ENCODE data around the gene NT5C2.
A peak's percentile ranks its signal among the peaks of the same experiment; 100 is the strongest.
"Not testable (repeated sequence)": the region's sequence is repeated elsewhere in the genome, so short reads cannot be mapped to it uniquely, and the experiment has no call there.

Gene NT5C2

DNA sequence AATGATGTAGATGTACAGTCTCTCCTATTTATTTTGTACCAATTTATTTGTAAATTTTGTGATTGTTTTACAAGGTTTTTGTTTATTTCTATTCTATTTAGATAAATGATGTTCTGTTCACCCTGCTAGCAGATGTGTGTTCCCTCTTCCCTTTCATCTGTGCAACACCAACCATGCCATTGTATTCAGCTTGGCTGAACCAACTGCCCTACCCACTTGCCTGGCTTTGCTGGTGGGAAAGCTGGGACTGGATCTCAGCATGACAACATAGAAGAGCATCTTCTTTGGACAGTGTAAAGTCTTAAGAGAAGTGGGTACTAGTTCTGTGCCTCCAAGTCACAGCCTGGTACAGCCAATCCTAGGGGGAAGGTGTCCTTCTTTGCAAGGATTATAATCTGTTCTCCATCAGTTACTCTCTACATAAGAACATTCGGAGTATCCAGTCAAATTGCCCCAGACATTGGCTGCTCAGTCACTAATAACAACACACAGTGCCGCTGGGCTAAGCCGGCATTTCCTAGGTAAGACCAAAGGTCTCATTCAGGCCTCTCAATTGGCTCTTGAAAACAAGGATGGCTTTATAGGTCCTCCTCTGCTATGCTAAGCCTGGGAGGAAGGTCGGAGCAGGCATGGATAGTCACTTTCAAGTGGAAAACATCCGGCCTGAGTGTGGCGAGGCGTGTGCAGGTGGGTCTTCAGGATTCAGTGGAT lies 109.7 kb downstream of the NT5C2 start:
- no peak for DNase-seq
- TF ChIP-seq GATA1 (IDR thresholded peaks at IDR 0.05; ENCODE audit: low read depth, low read length), result no peak
- no peak for TF ChIP-seq POLR2A (IDR thresholded peaks at IDR 0.05; ENCODE audit: low read length)

DNA sequence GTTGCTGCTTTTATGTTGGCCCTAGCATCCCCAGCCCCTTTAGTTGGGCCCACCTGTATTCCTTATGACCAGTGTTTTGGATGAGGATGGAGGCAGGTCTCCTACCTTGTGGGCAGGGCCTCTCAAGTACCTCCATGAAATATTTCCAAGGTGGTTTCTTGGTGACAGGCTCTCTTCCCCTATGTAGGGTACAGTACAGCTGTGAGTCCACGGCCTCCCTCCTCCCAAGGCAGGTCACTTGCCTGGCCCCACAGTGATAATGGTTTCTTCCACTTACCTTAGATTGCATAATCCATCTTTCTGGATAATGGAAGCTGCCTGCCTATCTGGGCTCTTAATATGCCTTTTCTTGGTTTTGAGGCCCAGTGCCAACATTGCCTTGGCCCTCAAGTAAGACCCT lies 110.4 kb downstream of the NT5C2 start:
- DNase-seq, result peak; percentile 39 to 62
- TF ChIP-seq POLR2A (IDR thresholded peaks at IDR 0.05; ENCODE audit: low read length), result no peak
- TF ChIP-seq GATA1 (IDR thresholded peaks at IDR 0.05; ENCODE audit: low read depth, low read length), result no peak

DNA sequence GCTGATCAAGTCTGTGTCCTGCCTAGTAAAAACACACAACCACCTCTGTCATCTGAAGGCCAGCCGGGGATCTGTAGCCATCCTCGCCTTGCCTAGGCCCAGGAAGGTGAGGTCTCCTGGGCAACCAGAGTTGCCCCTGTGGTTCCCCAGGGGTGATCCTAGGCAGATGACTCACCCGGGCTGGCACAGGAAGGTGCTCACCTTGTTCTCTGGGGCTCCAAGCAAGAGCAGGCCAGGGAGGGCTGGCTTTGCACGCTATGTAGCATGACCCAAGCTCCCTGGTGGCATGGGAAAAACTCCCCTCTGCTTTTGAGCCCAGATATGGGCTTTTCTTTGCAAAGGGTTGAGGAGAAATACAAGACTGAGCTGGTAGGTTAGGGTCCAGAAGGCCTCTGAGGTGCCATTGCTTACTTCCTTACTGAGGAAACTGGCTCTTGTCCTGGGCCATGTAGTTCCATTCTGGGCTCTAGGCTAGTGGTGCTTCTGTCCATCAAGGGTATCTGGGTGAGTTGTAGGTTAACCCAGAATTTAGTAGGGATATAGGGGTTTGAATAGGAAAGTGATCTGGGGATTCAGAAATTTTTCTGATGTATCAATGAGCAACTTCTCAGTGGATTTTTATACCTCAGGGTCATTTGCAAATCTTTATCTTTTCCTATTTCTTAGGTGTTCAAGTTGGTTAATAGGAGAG lies 112.0 kb downstream of the NT5C2 start:
- TF ChIP-seq GATA1 (IDR thresholded peaks at IDR 0.05; ENCODE audit: low read depth, low read length), result no peak
- no peak for TF ChIP-seq POLR2A (IDR thresholded peaks at IDR 0.05; ENCODE audit: low read length)
- no peak for DNase-seq

DNA sequence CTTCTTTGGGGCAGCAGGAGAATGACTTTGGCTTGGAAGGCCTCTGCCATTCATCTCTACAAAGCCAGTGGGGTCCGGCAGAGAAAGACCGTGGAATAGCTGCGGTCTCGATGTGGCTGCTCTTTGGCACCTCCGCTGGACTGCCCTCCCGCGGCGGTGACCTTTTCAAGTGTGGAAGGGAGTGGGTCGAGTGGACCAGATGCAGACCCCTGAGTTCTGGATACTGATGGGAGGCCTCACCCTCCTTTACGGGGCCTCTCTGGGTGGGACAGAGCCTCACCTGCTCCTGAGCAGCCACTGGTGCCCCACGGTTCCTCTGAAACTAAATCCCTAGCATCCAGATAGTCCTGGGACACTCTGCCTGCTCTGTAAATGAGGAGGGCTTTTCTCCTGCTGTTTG lies 113.1 kb downstream of the NT5C2 start:
- no peak for DNase-seq
- TF ChIP-seq GATA1 (IDR thresholded peaks at IDR 0.05; ENCODE audit: low read depth, low read length), result no peak
- no peak for TF ChIP-seq POLR2A (IDR thresholded peaks at IDR 0.05; ENCODE audit: low read length)

DNA sequence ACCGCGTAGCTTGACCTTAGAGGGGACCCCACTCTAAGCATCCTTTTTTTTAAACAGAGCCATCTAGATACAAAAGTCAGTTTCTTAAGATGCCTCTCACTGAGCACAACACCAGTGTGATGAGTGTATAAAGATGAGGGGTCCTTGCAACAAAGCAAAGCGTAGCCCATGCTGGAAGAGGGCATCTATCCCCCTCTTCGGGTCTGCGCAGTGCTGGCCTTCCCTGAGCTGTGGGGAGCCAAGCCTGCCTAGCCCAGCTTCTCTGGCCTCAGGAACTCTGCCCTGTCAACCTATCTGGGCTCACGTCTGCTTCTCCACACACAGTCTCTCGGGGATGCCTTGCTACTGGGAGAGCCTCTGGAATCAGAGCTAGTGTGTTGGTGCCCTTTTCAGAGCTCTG lies 114.0 kb downstream of the NT5C2 start:
- no peak for DNase-seq
- TF ChIP-seq GATA1 (IDR thresholded peaks at IDR 0.05; ENCODE audit: low read depth, low read length) (no peak), POLR2A (IDR thresholded peaks at IDR 0.05; ENCODE audit: low read length) (no peak)

DNA sequence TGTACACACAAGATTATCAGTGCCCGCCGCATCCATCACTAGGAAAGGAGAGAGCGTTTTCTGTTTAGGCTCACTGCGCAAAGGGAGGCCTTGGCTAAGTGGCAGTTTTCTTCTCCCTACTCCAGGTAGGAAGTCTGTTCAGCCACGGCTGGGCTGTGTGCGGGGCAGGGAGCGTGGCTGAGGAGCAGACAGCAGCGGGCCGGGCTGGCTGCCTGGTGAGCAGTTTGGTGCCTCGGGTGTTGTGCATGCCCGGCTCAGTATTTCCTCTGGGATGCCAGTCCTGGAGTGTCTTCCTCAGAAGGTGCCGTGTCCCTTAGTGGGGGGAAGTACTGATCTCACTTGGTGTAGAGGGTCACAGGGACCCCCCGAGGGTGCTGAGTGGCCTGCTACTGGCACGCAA lies 114.4 kb downstream of the NT5C2 start:
- no peak for TF ChIP-seq POLR2A (IDR thresholded peaks at IDR 0.05; ENCODE audit: low read length)
- DNase-seq, result no peak

DNA sequence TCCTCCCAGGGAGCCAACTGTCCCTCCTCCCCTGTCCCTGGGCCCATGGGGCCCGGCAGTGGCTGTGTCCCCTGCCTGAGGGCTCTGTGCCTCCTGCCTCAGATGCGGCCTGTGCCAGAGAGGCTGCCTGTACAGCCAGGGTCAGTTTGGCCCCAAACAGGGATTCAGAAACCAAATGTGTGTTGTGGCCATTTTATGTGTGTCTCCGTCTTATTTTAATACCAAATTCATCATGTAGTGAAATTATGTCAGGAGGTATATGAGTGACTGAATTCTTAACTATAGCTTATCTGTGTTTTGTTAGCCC lies 114.8 kb downstream of the NT5C2 start:
- DNase-seq, result no peak
- no peak for TF ChIP-seq POLR2A (IDR thresholded peaks at IDR 0.05; ENCODE audit: low read length)
- no peak for TF ChIP-seq GATA1 (IDR thresholded peaks at IDR 0.05; ENCODE audit: low read depth, low read length)

DNA sequence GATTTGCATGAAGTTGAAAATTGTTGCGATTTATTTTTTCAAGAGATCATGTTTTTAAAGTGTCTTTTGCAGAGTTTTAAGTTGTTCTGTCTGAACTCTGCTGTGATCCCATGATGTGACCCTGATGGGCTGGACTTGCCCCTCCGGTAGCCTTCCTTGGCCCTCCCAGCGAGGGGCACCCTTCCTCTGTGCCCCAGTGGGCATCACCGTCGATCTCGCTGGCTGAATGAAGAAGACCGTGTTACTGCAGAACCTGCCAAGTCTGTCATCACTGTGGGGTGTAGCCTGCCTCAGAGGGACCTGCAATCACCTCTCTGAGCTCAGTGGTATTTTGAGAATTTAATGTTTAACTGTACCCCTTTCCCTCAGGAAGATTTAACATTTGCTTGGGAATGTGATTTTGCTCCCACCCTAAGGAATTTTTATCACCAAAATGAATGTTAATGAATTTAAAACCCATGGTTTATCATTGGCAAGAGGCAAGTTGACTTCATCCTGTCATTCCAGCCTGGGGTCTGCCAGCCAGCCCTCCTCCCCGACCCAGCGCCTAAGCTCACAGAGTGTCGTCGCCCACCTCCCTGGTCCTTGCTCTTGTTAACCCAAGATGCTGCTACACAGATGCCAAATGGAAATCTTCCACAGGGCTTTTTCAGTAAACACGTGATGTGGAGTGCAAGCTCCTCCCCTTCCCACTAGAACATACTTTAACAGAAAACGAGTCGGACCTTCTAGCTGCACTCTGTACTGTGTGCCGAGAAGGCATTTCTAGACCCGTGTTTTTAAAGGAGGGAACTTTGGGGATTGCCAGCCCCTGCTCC lies 115.4 kb downstream of the NT5C2 start:
- DNase-seq, result no peak
- TF ChIP-seq POLR2A (IDR thresholded peaks at IDR 0.05; ENCODE audit: low read length) (no peak), GATA1 (IDR thresholded peaks at IDR 0.05; ENCODE audit: low read depth, low read length) (no peak)

DNA sequence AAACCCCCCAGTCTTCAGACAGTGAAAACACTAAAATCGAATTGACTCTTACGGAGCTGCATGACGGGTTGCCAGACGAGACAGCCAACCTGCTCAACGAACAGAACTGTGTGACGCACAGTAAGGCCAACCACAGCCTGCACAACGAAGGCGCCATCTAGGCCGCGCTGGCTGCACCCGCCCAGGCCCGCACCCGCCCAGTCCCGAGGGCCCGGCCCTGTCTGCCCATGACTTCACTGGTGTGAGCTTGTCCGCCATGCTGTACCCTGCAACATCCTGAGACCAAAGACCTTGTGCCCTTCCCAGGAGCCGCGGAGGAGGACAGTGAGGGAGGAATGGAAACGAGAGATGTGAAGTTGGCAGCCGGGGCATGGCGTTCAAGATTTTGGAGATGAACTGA lies 116.1 kb downstream of the NT5C2 start:
- no peak for DNase-seq
- TF ChIP-seq GATA1 (IDR thresholded peaks at IDR 0.05; ENCODE audit: low read depth, low read length), result no peak
- TF ChIP-seq POLR2A (IDR thresholded peaks at IDR 0.05; ENCODE audit: low read length), result no peak

DNA sequence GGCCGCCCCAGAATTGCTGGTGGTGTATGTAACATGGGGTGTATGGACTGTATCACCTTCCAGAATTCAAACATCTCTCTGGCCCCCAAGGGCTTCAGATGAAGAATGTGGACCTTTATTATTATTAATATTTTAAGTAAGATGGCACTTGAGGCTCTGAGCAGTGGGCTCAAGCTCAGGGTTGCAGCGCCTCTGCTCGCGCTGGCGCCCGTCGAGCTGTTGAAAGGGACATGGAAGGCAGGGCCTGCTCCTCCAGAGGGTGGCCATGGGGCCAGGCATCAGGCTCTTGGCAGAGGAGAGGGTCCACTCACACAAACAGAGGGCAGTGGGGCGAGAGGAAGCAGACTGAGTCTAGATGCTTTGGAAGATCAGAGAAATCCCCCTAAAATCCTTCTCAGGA lies 120.2 kb downstream of the NT5C2 start:
- no peak for DNase-seq
- TF ChIP-seq POLR2A (IDR thresholded peaks at IDR 0.05; ENCODE audit: low read length) (no peak), GATA1 (IDR thresholded peaks at IDR 0.05; ENCODE audit: low read depth, low read length) (no peak)

DNA sequence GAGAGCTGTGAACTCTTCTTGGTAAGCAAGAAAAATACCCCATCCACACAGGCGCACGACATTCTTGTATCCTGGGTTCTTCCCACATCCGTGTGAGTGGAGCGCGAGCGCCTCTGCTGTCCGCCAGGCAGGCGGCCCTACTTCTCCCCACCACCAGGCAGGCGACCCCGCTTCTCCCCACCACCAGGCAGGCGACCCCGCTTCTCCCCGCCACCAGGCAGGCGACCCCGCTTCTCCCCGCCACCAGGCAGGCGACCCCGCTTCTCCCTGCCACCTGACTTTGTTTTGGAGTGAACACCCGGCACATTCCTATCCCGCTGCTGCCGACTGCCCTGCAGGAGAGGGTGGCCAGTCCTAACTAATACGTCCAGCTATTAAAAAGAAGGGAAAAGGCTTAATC lies 120.8 kb downstream of the NT5C2 start:
- no peak for DNase-seq
- TF ChIP-seq GATA1 (IDR thresholded peaks at IDR 0.05; ENCODE audit: low read depth, low read length), result no peak
- TF ChIP-seq POLR2A (IDR thresholded peaks at IDR 0.05; ENCODE audit: low read length), result no peak

DNA sequence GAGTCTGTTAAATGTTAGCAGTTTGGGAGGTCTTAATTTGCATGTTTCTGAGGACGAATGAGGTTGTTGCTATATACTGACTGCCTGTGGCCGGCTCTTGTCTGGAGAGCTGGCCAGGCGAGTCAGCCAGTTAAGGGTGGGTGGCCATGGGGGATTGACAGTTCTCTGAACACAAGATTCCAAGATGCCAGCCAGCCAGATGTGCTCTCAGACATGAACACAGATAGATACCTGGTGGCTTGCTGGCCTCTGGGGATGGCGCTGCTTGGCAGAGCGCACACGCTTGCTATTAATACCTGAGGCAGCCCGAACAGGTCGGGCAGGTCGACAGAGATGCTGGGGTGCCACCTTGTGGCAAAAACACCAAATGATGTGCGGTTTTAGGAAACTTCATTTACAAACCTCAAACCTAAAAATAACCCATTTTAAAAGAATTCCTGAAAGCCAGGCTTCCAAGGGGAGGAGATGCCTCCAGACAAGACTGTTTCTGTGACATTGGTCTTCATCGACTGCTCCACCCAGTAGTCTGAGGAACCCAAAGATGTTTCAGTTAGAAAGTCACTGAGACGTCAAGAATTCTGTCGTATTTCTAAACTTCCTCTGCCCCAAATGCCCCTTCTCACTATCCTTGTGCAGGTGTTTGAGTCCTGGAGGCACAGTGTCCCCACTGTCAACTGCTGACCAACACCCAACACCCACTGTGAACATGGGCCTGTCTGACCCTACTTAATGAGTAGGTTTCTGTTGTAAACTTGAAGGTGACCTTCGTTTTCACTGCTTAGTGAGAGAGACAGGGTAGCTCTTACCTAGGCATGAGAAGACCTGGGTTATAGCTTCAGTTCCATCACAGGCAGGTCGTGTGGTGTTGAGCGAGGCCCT lies 123.4 kb downstream of the NT5C2 start:
- TF ChIP-seq POLR2A (IDR thresholded peaks at IDR 0.05; ENCODE audit: low read length) (no peak), GATA1 (IDR thresholded peaks at IDR 0.05; ENCODE audit: low read depth, low read length) (no peak)
- DNase-seq, result peak; percentile 71 to 85

DNA sequence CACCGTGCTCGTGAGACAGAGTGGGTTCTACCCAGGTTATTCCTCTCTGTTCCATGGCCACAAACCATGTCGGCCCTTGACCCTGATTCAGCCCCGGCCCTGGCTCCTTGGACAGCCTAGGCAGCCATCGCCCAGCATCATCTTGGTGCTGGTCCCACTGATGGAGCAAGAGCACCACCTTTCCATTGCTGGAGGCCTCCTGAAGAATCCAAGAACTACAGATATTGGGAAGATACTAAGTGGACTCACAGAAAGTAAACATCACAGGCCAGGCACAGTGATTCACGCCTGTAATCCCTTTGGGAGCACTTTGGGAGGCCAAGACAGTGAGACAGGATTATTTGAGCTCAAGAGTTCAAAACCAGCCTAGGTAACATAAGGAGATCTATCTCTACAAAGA lies 125.1 kb downstream of the NT5C2 start:
- no peak for DNase-seq
- TF ChIP-seq GATA1 (IDR thresholded peaks at IDR 0.05; ENCODE audit: low read depth, low read length), result no peak
- no peak for TF ChIP-seq POLR2A (IDR thresholded peaks at IDR 0.05; ENCODE audit: low read length)

DNA sequence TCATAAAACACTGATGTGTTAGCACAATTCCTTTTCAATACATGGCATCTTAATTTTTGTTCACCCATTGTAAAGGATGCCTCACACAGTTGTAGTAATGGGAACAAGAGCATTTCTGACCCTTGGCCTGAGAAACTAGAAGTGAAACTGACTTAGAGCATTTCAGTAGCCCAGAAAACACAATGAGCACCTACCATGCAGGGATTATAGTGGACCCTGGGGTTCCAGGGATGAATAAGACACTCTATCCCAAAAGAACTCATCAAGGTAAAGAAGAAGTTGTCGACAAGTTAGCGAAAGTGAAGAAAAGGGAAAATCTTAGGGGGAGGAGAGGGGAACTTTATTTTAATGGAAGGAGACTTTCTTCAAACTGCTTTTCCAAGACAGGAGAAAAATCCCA lies 125.6 kb downstream of the NT5C2 start:
- DNase-seq, result no peak
- no peak for TF ChIP-seq GATA1 (IDR thresholded peaks at IDR 0.05; ENCODE audit: low read depth, low read length)
- TF ChIP-seq POLR2A (IDR thresholded peaks at IDR 0.05; ENCODE audit: low read length), result no peak

DNA sequence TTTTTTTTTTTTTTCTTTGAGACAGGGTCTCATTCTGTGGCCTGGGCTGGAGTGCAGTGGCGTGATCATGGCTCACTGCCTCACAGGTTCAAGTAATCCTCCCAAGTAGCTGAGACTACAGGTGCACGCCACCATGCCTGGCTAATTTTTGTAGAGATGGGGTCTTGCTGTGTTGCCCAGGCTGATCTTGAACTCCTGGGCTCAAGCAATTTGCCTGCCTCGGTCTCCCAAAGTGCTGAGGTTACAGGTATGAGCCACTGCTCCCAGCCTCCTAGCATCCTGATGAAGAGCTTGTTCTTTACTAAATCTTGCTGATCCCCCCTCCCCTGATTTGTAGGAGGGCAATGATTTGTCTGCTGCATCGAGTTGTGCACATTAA lies 126.0 kb downstream of the NT5C2 start:
- DNase-seq, result not testable (repeated sequence)
